IPS-11a (cell line): Measurements from ENCODE around the gene STYXL1.

Source experiments
- H3K4me3 ChIP-seq: one replicate; pipeline ENCODE4 v1.5.1; 2013; ENCODE audit warnings: low read depth, low read length, control low read depth

Gene STYXL1

DNA sequence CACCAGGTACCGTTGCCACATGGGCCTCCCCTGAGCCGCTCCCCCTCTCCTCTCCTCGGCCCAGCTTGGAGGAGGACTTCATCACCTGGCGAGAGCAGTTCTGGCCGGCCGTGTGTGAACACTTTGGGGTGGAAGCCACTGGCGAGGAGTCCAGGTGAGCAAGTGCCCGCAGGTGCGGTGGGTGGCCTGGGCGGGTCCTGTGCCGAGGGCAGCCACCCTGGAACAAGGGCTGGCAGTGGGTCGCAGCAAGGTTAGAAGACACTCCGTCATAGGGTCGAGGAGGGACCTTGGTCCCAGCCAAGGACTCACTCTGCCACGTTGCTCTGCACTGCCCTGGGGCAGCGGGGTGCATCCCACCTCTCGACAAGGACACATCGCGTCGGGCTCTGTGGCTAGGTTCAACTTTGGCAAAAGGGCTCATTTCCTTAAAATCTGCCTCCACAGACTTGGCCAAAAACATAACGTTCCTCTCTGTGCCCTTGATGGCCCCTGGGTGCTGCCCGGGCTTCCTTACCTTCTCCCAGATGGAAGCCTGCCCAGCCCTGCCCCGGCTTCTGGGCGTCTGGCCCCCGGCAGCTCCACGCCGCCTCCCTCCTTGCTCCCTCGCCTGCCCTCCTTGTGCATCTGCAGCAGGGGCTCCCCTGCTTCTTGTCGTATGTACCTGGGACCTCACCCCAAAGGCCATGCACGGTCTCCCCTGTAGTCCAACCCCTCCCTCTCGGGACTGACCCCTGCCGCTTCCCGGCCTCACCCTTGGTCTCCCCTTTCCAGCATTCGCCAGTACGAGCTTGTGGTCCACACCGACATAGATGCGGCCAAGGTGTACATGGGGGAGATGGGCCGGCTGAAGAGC, 66.1 kb downstream of the STYXL1 start:
- no peak overlapping the region for H3K4me3 ChIP-seq

DNA sequence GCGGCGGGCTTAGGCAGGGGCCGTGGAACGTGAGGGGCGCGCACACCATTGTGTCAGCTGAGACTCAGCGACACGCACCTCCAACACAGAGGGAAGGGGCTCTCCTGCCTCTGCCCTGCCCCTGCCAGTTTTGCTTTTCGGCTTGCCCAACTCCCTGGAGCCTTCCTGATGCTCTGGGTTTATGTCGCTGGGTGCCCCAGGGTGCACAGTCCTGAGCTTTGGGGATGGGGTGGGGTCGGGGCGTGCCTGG, 66.7 kb downstream of the STYXL1 start:
- H3K4me3 ChIP-seq = no peak overlapping the region

DNA sequence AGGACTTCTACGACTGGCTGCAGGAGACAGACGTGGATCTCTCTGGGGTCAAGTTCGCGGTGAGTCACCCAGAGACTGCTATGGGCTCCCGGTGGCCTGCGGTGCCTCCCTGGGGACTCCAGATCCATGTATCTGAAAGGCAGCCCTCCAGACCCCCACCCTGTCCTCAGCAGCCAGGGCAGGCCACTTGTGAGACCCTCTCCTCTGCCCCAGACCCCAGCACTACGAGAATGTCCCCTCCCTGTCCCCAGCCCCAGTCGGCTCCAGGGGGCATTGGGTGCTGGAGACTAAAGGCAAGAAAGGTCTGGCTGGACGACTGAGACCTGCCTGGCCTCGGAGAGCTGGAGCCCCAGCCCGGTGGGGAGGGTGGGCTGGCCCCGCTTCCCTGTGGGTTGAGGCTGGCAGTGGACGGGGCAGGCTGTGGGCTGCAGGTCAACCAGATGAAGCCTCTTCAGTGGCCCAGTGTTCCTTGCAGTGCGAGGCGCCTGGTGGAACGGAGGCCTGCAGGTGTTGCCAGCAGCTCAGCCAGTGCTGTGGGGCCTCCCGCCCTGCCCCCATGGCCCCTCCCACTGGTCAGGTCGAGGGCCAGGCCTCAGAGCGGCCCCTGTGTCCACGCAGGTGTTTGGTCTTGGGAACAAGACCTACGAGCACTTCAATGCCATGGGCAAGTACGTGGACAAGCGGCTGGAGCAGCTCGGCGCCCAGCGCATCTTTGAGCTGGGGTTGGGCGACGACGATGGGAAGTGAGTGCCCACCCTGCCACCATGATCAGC, 67.2 kb downstream of the STYXL1 start:
- H3K4me3 ChIP-seq = no peak overlapping the region

- no peak overlapping the region for H3K4me3 ChIP-seq
Observed at GRCh38 chr7:75979759-75980429, 67.9 kb downstream of the STYXL1 start.

GRCh38 chr7:75977743-75978142, 70.1 kb downstream of the STYXL1 start:
- no peak overlapping the region for H3K4me3 ChIP-seq

GRCh38 chr7:75971961-75972763, 75.6 kb downstream of the STYXL1 start:
- H3K4me3 ChIP-seq = no peak overlapping the region

DNA sequence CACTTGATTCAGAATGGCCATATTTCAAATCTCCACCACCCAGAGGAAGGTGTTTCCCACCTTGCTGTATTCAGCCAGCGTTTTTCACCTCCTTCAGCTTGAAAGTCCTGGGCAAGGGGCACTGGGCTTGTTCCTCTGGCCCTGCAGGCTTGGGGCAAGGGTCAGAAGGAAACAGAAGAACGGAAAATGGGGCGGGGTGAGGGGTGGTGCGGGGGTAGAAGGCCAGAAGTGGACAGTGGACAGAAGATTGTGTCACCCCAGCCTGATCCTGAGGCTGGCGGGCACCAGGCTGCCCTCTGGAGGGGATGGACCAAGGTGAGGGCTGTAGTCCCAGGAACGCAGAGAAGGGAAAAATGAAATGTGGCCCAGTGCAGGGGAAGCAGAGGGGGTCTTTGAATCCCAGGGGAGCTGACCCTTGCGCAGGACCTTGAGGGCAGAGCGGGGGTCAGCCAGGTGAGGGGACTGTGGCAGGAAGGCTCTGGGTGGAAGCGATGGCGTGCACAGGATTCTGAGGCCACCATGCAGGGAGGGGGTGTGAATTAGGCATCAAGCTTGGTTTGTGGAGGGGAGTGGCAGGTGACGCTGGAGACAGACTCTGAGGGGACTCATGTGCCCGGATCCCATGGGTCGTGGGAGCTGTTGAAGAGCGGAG, 76.4 kb downstream of the STYXL1 start:
- no peak overlapping the region for H3K4me3 ChIP-seq

DNA sequence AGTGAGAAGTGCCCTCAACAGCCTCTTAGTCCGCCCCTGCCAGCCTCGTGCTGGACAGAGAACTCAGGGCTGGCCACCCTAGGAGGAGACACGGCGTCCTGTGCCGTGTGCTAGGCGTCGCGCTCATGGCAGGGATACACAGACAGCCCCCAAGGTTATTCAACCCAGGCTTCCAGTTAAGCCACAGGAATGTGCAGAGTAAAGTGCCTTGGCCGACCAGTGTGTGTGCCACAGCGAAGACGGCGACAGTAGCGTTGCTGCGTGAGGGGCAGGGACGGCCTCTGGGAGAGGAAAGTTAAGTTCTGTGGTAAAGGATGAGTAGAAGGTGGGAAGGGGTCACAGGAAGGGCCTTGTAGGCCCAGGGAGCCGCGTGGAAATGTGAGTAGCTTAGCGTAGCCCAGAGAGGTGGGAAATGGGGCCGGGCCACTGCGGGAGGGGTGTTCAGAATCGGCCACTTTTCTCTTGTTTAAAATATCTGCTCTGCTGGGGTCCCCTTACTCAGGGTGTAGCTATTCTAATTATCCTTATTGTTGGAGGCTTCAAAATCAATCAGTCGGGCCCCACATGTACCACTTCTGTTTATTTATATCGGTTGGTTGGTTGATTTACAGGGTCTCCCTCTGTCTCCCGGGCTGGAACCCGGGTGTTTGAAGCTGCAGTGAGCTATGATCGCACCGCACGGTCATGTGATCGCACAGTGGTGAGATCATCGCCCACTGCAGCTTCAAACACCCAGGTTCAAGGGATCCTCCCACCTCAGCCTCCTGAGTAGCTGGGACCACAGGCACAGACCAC, 77.9 kb downstream of the STYXL1 start:
- H3K4me3 ChIP-seq = no peak overlapping the region

DNA sequence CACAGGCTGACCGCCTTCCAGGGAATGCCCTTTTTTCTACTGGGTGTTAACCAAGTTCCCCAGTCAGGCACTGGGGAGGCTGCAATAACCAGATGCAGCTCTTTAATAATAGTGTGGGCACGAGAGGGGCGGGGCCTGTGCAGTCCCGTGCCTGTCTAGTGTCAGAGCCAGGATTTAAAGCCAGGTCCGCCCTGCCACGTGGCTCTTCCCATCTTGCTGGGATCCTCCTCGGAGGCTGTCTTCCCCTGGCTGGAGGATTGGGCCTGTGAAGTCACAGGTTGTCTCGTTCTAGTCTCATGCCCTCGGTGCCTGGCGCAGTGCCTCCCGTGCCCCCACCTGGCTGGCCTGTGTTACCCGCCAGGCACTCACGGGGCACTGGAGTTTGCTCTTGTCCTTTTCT, 78.6 kb downstream of the STYXL1 start:
- no peak overlapping the region for H3K4me3 ChIP-seq

DNA sequence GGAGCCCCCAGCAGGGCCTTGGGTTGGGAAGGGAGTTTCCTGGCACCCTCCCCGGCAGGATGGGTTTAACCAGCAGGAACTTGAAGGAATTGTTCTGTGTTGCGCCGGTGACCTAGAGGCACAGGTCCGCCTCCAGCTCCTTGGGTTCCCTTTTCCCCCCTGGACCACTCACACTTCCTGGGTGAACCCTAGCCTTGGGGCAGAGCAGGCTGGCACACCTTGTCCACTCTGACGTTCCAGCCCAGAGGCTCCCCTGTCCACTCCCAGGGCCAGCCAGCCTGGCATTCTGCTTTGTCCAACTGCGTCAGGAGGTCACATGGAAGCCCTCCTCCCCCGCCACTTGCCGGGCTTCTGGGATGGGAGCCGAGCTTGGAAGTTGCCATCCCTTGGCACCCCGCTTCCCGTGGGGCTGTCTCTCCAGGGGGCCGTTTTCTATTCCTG, 79.2 kb downstream of the STYXL1 start:
- H3K4me3 ChIP-seq = no peak overlapping the region

GRCh38 chr7:75968012-75968411, 79.8 kb downstream of the STYXL1 start:
- no peak overlapping the region for H3K4me3 ChIP-seq

DNA sequence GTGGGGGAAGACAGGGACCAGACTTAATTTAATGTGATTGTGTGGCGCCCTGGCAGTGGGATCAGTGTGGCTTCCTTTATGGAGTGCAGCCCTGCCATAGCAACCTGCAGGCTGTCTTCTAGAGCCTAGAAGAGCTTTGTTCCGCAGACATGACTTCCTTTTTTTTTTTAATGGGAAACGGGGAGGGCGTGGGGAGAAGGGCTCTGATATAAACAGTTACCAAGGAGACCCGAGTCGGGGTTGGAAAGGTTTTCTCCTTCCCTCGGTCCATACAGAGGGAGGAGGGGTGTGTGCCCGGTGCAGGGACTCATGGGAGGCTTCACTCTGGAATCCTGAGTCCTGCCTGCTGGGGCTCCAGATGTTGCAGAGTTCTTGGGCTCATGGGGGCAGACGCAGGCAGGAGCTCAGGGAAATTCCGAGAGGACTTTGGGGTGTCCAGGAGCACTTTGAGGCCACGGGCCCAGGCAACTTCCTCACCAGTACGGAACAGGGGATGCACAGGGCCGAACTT, 80.3 kb downstream of the STYXL1 start:
- no peak overlapping the region for H3K4me3 ChIP-seq

DNA sequence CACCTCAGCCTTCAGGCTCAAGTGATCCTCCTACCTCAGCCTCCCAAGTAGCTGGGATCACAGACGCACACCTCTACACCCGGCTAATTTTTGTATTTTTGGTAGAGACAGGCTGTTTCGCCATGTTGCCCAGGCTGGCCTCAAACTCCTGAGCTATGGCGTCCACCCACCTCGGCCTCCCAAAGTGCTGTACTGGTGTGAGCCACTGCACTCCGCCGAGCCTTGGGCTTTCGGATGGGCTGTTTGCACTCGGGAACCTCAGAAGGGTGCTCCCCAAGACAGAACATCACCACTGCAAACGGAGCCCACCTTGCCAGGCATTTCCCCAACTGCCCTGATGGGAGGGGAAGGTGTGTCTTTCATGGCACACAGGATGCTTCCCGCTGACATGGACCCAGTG, 80.7 kb downstream of the STYXL1 start:
- H3K4me3 ChIP-seq = no peak overlapping the region

- no peak overlapping the region for H3K4me3 ChIP-seq
Observed at GRCh38 chr7:75966190-75966961, 81.4 kb downstream of the STYXL1 start.

DNA sequence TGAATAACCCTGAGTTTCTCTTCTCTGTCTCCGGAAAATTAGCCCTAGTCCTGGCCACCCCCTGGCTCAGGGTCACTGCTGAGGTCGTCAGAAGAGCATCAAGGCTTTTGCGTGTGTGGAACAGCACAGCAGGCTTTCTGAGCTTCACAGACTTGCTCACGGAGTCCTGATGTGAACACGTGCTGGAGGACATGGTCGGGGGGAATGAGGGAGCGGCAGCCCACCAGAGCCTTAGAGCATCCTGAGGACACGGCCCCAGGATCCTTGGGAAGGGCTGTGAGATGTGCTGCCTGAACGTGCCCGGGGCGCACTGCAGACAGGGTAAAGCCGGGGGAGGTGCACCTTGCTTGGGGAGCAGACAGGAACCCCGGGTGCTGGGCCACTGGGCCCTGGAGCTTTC, 82.2 kb downstream of the STYXL1 start:
- no peak overlapping the region for H3K4me3 ChIP-seq

DNA sequence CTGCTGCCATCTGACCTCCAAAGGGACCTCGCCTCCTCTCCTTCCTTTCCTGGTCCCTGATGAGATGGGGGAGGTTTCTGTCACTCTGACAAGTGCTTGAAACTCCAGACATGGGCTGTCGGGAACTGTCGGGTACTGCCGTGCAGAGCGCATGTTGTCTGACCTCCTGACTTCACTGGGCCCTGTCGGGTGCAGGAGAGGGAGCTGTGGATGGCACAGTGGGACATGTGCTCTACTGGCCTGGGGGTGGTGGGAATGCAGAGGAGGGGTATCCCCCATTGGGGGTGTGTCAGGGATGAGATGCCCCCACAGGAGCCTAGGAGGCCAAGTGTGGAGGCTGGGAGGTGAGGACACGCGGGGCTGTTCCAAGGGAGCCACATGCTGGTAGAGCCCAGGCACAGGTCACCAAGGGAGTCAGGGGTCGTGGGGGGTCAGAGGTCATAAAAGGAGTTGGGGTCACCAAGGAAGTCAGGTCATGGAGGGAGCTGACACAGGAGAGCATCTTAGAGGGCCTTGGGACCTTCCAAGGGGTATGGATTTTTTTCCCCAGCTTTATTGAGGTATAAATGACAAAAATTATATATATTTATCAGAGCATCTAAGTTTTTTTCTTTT, 84.3 kb downstream of the STYXL1 start:
- H3K4me3 ChIP-seq = no peak overlapping the region

- H3K4me3 ChIP-seq = no peak overlapping the region
Observed at GRCh38 chr7:75962607-75963380, 85.0 kb downstream of the STYXL1 start.

GRCh38 chr7:75961218-75961617, 86.6 kb downstream of the STYXL1 start:
- no peak overlapping the region for H3K4me3 ChIP-seq
